HG02938 (cell line): ENCODE measurements around the gene GLT1D1.

Experiments used
- ATAC-seq: cut with Tn5 transposase; IDR thresholded peaks from one replicate; pipeline ENCODE4 v1.9.1; 2021; ENCODE audit warnings: mild to moderate bottlenecking, moderate library complexity; ENCODE audit not compliant: unreplicated experiment

Gene GLT1D1

GRCh38 chr12:128959901-128960300 lies 106.6 kb downstream of the GLT1D1 start:
- no peak for ATAC-seq

- no peak for ATAC-seq
Measured at GRCh38 chr12:128961308-128961902, 108.1 kb downstream of the GLT1D1 start.

DNA sequence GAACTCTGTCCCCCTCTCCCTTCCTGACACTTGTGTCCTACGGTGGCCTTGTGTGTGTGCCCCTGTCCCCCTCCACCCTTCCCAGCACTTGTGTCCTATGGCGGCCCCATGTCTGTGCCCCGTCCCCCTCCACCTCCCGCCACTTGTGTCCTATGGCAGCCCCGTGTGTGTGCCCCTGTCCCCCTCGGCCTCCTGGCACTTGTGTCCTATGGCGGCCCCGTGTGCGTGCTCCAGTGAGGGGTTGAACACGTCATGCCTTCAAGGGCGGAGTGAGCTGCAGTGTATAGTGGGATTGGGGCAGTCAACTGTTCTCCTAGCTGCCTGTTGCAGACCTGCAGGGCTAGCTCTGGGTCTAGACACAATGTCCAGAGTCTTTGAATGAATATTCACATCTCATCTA lies 108.7 kb downstream of the GLT1D1 start:
- no peak for ATAC-seq

- no peak for ATAC-seq
Measured at GRCh38 chr12:128966203-128966810, 113.0 kb downstream of the GLT1D1 start.

DNA sequence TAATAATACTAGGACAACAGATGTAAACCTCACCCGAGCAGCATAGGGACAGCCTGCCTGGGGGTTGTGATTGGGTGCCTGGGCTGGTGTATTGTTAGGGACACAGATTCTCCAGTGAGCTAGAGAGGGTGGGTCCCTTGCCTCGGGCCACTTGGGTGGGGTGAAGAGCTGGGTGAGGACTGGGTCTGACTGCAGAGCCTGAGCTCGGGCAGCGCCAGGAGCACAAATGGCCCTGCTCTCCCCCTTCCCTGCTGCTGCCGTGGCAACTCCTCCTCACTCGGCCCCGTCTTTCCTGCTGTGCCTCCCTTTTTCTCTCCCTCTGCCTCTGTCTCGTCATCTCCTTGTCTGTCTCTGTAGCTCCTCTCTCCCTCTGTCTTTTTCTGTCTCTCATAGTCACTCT lies 115.4 kb downstream of the GLT1D1 start:
- no peak for ATAC-seq

DNA sequence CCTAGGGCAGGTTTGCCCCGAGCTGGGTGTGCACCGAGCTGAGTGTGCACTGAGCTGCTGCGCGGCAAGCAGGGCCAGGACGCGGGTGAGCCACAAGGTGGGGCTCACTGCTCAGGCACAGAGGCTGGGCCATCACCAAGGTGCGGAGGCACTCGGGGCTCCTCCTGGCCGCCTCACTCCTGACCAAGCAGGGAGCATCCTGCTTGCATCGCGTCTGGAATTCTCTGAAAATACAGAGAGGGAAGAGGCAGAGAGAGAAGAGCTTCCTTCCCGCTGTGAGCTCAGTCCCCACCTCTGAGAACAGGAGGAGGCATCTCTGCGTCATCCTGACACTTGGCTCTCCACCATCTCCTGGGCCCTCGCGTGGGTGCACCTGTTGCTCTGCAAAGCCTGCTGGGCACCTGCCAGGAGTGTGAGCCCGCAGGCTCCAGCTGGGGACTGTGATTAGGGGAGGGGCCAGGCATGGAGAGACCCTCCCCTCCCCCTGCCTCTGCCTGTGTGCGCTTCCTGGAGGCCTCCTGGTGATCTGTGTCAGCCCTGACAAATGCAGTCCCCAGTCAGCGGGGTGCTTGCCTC lies 116.3 kb downstream of the GLT1D1 start:
- ATAC-seq, result peak; percentile 83

GRCh38 chr12:128970110-128970509 lies 116.8 kb downstream of the GLT1D1 start:
- no peak for ATAC-seq

- ATAC-seq, result no peak
Measured at GRCh38 chr12:128970941-128971340, 117.7 kb downstream of the GLT1D1 start.

- ATAC-seq, result no peak
Measured at GRCh38 chr12:128971802-128972201, 118.5 kb downstream of the GLT1D1 start.

DNA sequence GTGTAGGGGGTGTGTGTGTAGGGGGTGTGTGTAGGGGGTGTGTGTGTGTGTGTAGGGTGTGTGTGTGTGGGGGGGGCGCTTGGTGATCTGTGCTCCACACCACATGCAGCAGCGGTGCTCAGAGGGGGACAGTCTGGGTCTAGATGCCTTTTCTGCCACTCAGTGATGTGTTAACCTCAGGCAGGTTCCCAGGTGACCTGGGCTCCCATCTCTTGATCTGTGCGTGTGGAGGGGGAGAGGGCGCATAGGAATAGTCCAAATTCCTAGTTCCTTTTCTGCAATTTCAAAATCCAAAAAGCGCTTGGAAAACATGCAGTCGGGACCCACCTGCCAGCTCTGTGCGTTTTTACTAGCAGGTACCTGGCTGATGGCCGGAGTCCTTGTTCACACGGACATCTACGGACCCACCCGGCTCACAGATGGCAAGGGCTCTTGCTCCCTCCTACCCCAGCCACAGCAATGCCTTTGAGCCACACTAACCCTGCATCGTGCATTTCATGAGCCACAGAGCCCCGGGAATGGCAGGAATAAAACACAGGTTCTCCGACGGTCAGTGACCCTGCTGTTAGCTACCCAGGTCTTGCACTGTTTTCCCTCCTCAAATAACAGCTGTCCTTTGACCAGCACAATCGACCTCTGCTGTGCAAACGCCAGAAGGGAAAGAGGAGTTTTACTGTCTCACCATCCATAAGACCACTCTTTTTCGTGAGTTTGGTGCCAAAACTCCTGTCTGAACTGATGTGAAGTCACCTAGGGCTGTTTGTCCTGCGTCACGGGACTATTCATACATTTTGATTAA lies 120.8 kb downstream of the GLT1D1 start:
- ATAC-seq, result no peak

GRCh38 chr12:128974881-128975280 lies 121.6 kb downstream of the GLT1D1 start:
- no peak for ATAC-seq

DNA sequence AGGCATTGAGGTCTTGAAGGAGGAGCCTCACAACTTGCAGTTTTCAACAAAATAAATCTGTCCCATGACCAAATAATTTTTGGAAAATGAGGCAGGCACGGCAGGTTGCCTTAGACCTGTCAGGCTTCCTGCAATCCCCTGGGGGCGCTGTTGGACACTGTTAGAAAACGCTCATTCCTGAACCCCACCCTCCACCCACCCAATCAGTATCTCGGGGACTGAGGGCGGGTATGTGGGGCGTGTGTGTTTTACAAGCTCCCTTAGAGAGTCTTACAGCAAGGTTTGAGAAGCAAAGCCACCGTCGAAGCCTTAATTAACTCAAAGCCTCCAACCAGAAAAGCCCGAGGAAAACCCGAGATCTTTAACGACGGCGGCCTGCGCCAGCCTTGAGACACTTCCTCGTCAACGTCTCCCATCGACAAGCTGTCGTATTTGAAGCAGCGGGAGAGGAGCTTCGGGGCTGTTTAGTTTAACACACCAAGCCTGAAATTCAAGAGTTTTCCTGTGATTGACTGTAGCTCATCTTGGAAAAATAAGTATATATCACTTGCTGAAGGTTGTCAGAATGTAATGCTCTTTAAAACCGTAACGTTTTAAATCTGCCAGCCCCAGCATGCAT lies 123.0 kb downstream of the GLT1D1 start:
- no peak for ATAC-seq

- no peak for ATAC-seq
Measured at GRCh38 chr12:128977441-128977840, 124.2 kb downstream of the GLT1D1 start.

GRCh38 chr12:128978067-128978466 lies 124.8 kb downstream of the GLT1D1 start:
- ATAC-seq, result no peak

GRCh38 chr12:128980623-128981022 lies 127.3 kb downstream of the GLT1D1 start:
- no peak for ATAC-seq

DNA sequence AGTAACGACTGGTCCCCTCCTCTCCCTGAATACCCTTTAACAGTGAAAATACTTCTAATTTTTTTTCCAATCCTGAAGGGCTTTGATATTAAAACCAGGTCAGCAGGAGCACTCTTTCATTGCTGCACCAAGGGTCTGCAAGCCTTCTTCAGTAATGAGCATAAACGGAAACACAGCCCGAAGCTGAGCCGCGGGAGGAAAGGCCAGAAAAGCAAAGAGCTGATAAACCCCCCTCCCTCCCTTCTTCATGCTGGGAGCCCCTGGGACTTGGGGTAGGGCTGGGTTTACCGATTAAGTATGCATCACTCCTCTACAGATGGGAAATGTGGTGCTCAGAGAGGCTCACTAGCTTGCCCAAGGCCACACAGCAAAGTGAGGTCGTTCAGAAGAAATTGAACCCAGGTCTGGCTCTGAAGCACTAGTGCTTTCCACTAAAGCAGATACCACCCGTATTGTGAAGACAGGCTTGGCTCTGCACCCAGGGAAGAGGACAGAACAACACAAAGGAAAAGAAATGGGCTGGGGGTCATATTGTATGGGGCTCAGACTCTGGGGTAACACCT lies 128.8 kb downstream of the GLT1D1 start:
- ATAC-seq, result no peak

GRCh38 chr12:128982933-128983332 lies 129.7 kb downstream of the GLT1D1 start:
- no peak for ATAC-seq

- no peak for ATAC-seq
Measured at GRCh38 chr12:128983371-128983770, 130.1 kb downstream of the GLT1D1 start.

DNA sequence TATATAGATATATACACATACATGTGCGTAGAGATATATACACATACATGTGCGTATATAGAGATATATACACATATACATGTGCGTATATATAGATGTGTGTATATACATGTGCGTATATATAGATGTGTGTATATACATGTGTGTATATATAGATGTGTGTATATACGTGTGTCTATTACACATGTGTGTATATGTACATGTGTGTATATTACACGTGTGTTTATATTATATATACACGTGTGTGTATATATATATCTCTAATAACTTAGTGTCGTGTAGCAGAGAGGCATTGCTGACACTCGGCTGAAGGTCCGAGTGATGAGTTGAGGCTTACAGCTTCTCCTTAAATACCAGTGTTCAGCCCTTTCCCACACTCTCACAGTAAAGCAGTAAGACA lies 133.7 kb downstream of the GLT1D1 start:
- no peak for ATAC-seq

DNA sequence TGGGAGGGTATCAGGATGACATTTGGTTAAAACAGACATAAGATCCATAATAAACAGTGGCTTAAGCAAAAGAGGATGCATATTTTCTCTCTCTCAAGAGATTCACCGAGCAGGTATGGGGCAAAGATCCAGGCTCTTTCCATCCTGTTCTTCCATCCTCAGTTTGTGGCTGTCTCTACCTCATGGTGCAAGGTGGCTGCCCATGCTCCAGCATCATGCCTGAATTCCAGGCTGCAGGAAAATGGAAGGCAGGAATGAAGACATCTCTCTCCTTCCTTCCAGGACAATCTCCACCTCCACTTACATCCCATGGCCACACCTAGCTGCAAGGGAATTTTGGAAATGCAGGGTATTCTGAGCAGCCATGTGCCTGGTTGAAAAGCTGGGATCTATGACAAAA lies 136.0 kb downstream of the GLT1D1 start:
- no peak for ATAC-seq

- ATAC-seq, result no peak
Measured at GRCh38 chr12:128991716-128992115, 138.4 kb downstream of the GLT1D1 start.
